Erythroblast (primary cell): ENCODE data around the gene FAM43A.

Source experiments
- DNase-seq, 2 experiments: peaks; one replicate each; lab custom pipeline; 2025; lab: John Stamatoyannopoulos, UW
- GATA1 ChIP-seq: IDR thresholded peaks from 2 replicates; pipeline ENCODE4 v1.6.1; 2011; ENCODE audit warnings: low read depth, mild to moderate bottlenecking, control low read depth, low read length, moderate library complexity
- POLR2A ChIP-seq: IDR thresholded peaks from 2 replicates; pipeline ENCODE4 v1.6.1; 2011; ENCODE audit warnings: mild to moderate bottlenecking, low read length

The FAM43A gene

GRCh38 chr3:194685065-194685717, 492 bp upstream of the FAM43A start:
- TF ChIP-seq POLR2A (no peak), GATA1 (no peak)
- no peak for DNase-seq

- no peak for DNase-seq
- TF ChIP-seq POLR2A = no peak
Measured at GRCh38 chr3:194686414-194686815, 732 bp downstream of the FAM43A start.

- TF ChIP-seq GATA1 (no peak), POLR2A (no peak)
- DNase-seq = peak; percentile 34 to 56
Measured at GRCh38 chr3:194686816-194687637, 1.3 kb downstream of the FAM43A start.

GRCh38 chr3:194687638-194688199, 2.0 kb downstream of the FAM43A start:
- peak; percentile 87 for DNase-seq

GRCh38 chr3:194688200-194688740, 2.6 kb downstream of the FAM43A start:
- DNase-seq = no peak

More at GRCh38 chr3:194687638-194688199, 2.0 kb downstream of the FAM43A start:
- TF ChIP-seq GATA1 (no peak), POLR2A (no peak)

GRCh38 chr3:194688946-194689345, 3.3 kb downstream of the FAM43A start:
- DNase-seq = no peak
- TF ChIP-seq POLR2A = no peak
- TF ChIP-seq GATA1 = no peak

More at GRCh38 chr3:194688200-194688740, 2.6 kb downstream of the FAM43A start:
- TF ChIP-seq POLR2A = no peak
- no peak for TF ChIP-seq GATA1

- DNase-seq = no peak
- TF ChIP-seq POLR2A (no peak), GATA1 (no peak)
Measured at GRCh38 chr3:194689493-194689944, 3.8 kb downstream of the FAM43A start.

GRCh38 chr3:194690501-194691372, 5.1 kb downstream of the FAM43A start:
- DNase-seq = no peak
- no peak for TF ChIP-seq GATA1
- TF ChIP-seq POLR2A = no peak

- DNase-seq = no peak
- TF ChIP-seq POLR2A (no peak), GATA1 (no peak)
Measured at GRCh38 chr3:194691481-194692283, 6.0 kb downstream of the FAM43A start.

GRCh38 chr3:194696702-194697101, 11.0 kb downstream of the FAM43A start:
- TF ChIP-seq GATA1 = no peak
- no peak for TF ChIP-seq POLR2A
- no peak for DNase-seq

- TF ChIP-seq POLR2A = no peak
- no peak for TF ChIP-seq GATA1
- DNase-seq = no peak
Measured at GRCh38 chr3:194702545-194702944, 16.9 kb downstream of the FAM43A start.

GRCh38 chr3:194705227-194705626, 19.5 kb downstream of the FAM43A start:
- no peak for TF ChIP-seq GATA1
- no peak for DNase-seq

- DNase-seq = no peak
- TF ChIP-seq GATA1 (no peak), POLR2A (no peak)
Measured at GRCh38 chr3:194705761-194706160, 20.1 kb downstream of the FAM43A start.
